DMS 273 (cell line): ENCODE measurements around the gene CCDC117.

Experiments
- DNase-seq: peaks from one replicate; lab custom pipeline; 2025; ENCODE audit not compliant: unreplicated experiment; lab: John Stamatoyannopoulos, UW

The CCDC117 gene

GRCh38 chr22:28826921-28827320, 54.4 kb downstream of the CCDC117 start:
- no peak for DNase-seq

GRCh38 chr22:28829358-28830181, 57.1 kb downstream of the CCDC117 start:
- DNase-seq, result peak; percentile 82

GRCh38 chr22:28830441-28830840, 57.9 kb downstream of the CCDC117 start:
- no peak for DNase-seq

- no peak for DNase-seq
Measured at GRCh38 chr22:28831140-28832072, 58.9 kb downstream of the CCDC117 start.

- no peak for DNase-seq
Measured at GRCh38 chr22:28832731-28833130, 60.2 kb downstream of the CCDC117 start.

GRCh38 chr22:28833276-28833923, 60.9 kb downstream of the CCDC117 start:
- DNase-seq, result no peak

- DNase-seq, result no peak
Measured at GRCh38 chr22:28835630-28836189, 63.2 kb downstream of the CCDC117 start.

- DNase-seq, result no peak
Measured at GRCh38 chr22:28837640-28838039, 65.1 kb downstream of the CCDC117 start.
